T-helper 1 cell treated with Interleukin-12 subunit alpha and Interleukin-12 subunit beta and Interleukin-4 antibody, amounts not matched to agents 30 μg/mL and 1 μg/mL, for 36 hours (primary cell): ENCODE results near the gene PLCD1.
"Not testable (repeated sequence)": the region's sequence is repeated elsewhere in the genome, so short reads cannot be mapped to it uniquely, and the experiment has no call there.

Experiments used
- H3K27ac Mint-ChIP-seq: one replicate; pipeline ENCODE4 v1.8.0; 2021; ENCODE audit warnings: mild to moderate bottlenecking, mixed read lengths
- H3K27me3 Mint-ChIP-seq: one replicate; pipeline ENCODE4 v1.8.0; 2021; ENCODE audit warnings: low read depth, mixed read lengths
- H3K36me3 Mint-ChIP-seq: one replicate; pipeline ENCODE4 v1.8.0; 2021; ENCODE audit warnings: low read depth, mixed read lengths
- H3K4me1 Mint-ChIP-seq: one replicate; pipeline ENCODE4 v1.8.0; 2021; ENCODE audit warnings: low read depth, mixed read lengths
- H3K4me3 Mint-ChIP-seq: one replicate; pipeline ENCODE4 v1.8.0; 2021; ENCODE audit warnings: mild to moderate bottlenecking, moderate library complexity, mixed read lengths
- H3K9me3 Mint-ChIP-seq: one replicate; pipeline ENCODE4 v1.8.0; 2021; ENCODE audit warnings: mixed read lengths

The PLCD1 gene

GRCh38 chr3:38046821-38047220 is 17.4 kb upstream of the PLCD1 start:
- no peak overlapping the region for H3K27ac Mint-ChIP-seq
- H3K4me1 Mint-ChIP-seq = peaks cover 4% of the 10 kb centered on the region
- H3K36me3 Mint-ChIP-seq = no peaks in the 10 kb centered on the region
- no peak overlapping the region for H3K4me3 Mint-ChIP-seq
- H3K27me3 Mint-ChIP-seq = peaks cover 16% of the 10 kb centered on the region
- H3K9me3 Mint-ChIP-seq = no peaks in the 10 kb centered on the region

GRCh38 chr3:38046027-38046426 is 16.6 kb upstream of the PLCD1 start:
- Mint-ChIP-seq H3K4me3 (no peak overlapping the region), H3K27ac (no peak overlapping the region), H3K36me3 (no peaks in the 10 kb centered on the region), H3K9me3 (no peaks in the 10 kb centered on the region), H3K4me1 (peaks cover 4% of the 10 kb centered on the region), H3K27me3 (peaks cover 16% of the 10 kb centered on the region)

- peaks cover 4% of the 10 kb centered on the region for H3K36me3 Mint-ChIP-seq
- H3K27ac Mint-ChIP-seq = no peak overlapping the region
- peaks cover 16% of the 10 kb centered on the region for H3K27me3 Mint-ChIP-seq
- no peak overlapping the region for H3K4me3 Mint-ChIP-seq
- peaks cover 18% of the 10 kb centered on the region for H3K4me1 Mint-ChIP-seq
- H3K9me3 Mint-ChIP-seq = peaks cover 3% of the 10 kb centered on the region
These were observed 14.0 kb upstream of the PLCD1 start for GRCh38 chr3:38043486-38043885.

GRCh38 chr3:38040401-38040800 is 11.0 kb upstream of the PLCD1 start:
- Mint-ChIP-seq H3K4me1 (peaks cover 26% of the 10 kb centered on the region), H3K27ac (peak overlapping the region; percentile 98), H3K9me3 (peaks cover 12% of the 10 kb centered on the region), H3K4me3 (peak overlapping the region; percentile 62), H3K27me3 (peaks cover 11% of the 10 kb centered on the region), H3K36me3 (peaks cover 12% of the 10 kb centered on the region)

GRCh38 chr3:38039899-38040261 is 10.4 kb upstream of the PLCD1 start:
- Mint-ChIP-seq H3K4me3 (peak overlapping the region; percentile 62), H3K27me3 (peaks cover 7% of the 10 kb centered on the region), H3K4me1 (peaks cover 26% of the 10 kb centered on the region), H3K36me3 (peaks cover 12% of the 10 kb centered on the region), H3K27ac (peak overlapping the region; percentile 98), H3K9me3 (peaks cover 12% of the 10 kb centered on the region)

- Mint-ChIP-seq H3K36me3 (peaks cover 12% of the 10 kb centered on the region), H3K4me3 (peak within 1 kb of the TSS; percentile 62), H3K9me3 (peaks cover 12% of the 10 kb centered on the region), H3K4me1 (peaks cover 26% of the 10 kb centered on the region), H3K27ac (peak within 1 kb of the TSS; percentile 98), H3K27me3 (peaks cover 4% of the 10 kb centered on the region)
These were observed 9.9 kb upstream of the PLCD1 start, which contains the start of gene DLEC1 for GRCh38 chr3:38039101-38039898. DLEC1 (plus strand) TSS chr3:38039208; CDS start chr3:38039226, 18 bp downstream.

GRCh38 chr3:38038447-38038911 is 9.0 kb upstream of the PLCD1 start:
- peaks cover 26% of the 10 kb centered on the region for H3K4me1 Mint-ChIP-seq
- peaks cover 12% of the 10 kb centered on the region for H3K36me3 Mint-ChIP-seq
- peaks cover 5% of the 10 kb centered on the region for H3K27me3 Mint-ChIP-seq
- H3K27ac Mint-ChIP-seq = peak overlapping the region; percentile 98
- H3K9me3 Mint-ChIP-seq = peaks cover 12% of the 10 kb centered on the region
- peak overlapping the region; percentile 62 for H3K4me3 Mint-ChIP-seq

- Mint-ChIP-seq H3K27me3 (peaks cover 4% of the 10 kb centered on the region), H3K4me1 (peaks cover 26% of the 10 kb centered on the region), H3K36me3 (peaks cover 12% of the 10 kb centered on the region), H3K4me3 (no peak overlapping the region), H3K27ac (no peak overlapping the region), H3K9me3 (peaks cover 12% of the 10 kb centered on the region)
These were observed 7.5 kb upstream of the PLCD1 start for GRCh38 chr3:38036906-38037305.

GRCh38 chr3:38036286-38036685 is 6.8 kb upstream of the PLCD1 start:
- H3K27ac Mint-ChIP-seq = no peak overlapping the region
- H3K9me3 Mint-ChIP-seq = peaks cover 12% of the 10 kb centered on the region
- peaks cover 29% of the 10 kb centered on the region for H3K4me1 Mint-ChIP-seq
- no peak overlapping the region for H3K4me3 Mint-ChIP-seq
- H3K36me3 Mint-ChIP-seq = peaks cover 12% of the 10 kb centered on the region
- peaks cover 4% of the 10 kb centered on the region for H3K27me3 Mint-ChIP-seq

GRCh38 chr3:38034335-38034734 is 4.9 kb upstream of the PLCD1 start:
- not testable (repeated sequence) for H3K4me3 Mint-ChIP-seq
- peaks cover 12% of the 10 kb centered on the region for H3K36me3 Mint-ChIP-seq
- peaks cover 23% of the 10 kb centered on the region for H3K4me1 Mint-ChIP-seq
- peaks cover 16% of the 10 kb centered on the region for H3K27me3 Mint-ChIP-seq
- peak overlapping the region; percentile 26 for H3K27ac Mint-ChIP-seq
- peaks cover 12% of the 10 kb centered on the region for H3K9me3 Mint-ChIP-seq

GRCh38 chr3:38033586-38033985 is 4.1 kb upstream of the PLCD1 start:
- not testable (repeated sequence) for H3K27ac Mint-ChIP-seq, H3K9me3 Mint-ChIP-seq, H3K36me3 Mint-ChIP-seq, H3K4me3 Mint-ChIP-seq
- Mint-ChIP-seq H3K4me1 (peaks cover 18% of the 10 kb centered on the region), H3K27me3 (peaks cover 18% of the 10 kb centered on the region)

- Mint-ChIP-seq H3K4me1 (peaks cover 11% of the 10 kb centered on the region), H3K27me3 (peaks cover 30% of the 10 kb centered on the region), H3K27ac (no peak overlapping the region), H3K36me3 (no peaks in the 10 kb centered on the region), H3K9me3 (no peaks in the 10 kb centered on the region), H3K4me3 (no peak overlapping the region)
These were observed 3.0 kb upstream of the PLCD1 start for GRCh38 chr3:38032328-38032865.

- Mint-ChIP-seq H3K27me3 (peaks cover 39% of the 10 kb centered on the region), H3K27ac (peak overlapping the region; percentile 16), H3K4me3 (no peak overlapping the region)
These were observed 1.9 kb upstream of the PLCD1 start for GRCh38 chr3:38031022-38031994.

More at GRCh38 chr3:38031022-38031994, 1.9 kb upstream of the PLCD1 start:
- H3K9me3 Mint-ChIP-seq = no peaks in the 10 kb centered on the region
- no peaks in the 10 kb centered on the region for H3K36me3 Mint-ChIP-seq
- peaks cover 11% of the 10 kb centered on the region for H3K4me1 Mint-ChIP-seq
